AG09309 (cell line): ENCODE data around the gene CHPF.

ENCODE experiments used
- DNase-seq: peaks from one replicate; pipeline ENCODE4 v3.0.0-alpha.2; 2010; ENCODE audit warnings: low read depth
- H3K4me3 ChIP-seq: 2 replicates; pipeline ENCODE4 v1.5.1; 2011; ENCODE audit warnings: mild to moderate bottlenecking, low read depth, low read length, moderate library complexity; ENCODE audit not compliant: control insufficient read depth
- CTCF ChIP-seq: IDR thresholded peaks from 2 replicates; pipeline ENCODE4 v1.5.1; 2011; ENCODE audit warnings: mild to moderate bottlenecking, low read depth, low read length, inconsistent platforms; ENCODE audit not compliant: insufficient read depth, control insufficient read depth; ENCODE audit errors: missing control alignments

CHPF gene

GRCh38 chr2:219525533-219526232 is 17.9 kb downstream of the CHPF start:
- no peak for DNase-seq
- no peak overlapping the region for H3K4me3 ChIP-seq
- TF ChIP-seq CTCF, result no peak

DNA sequence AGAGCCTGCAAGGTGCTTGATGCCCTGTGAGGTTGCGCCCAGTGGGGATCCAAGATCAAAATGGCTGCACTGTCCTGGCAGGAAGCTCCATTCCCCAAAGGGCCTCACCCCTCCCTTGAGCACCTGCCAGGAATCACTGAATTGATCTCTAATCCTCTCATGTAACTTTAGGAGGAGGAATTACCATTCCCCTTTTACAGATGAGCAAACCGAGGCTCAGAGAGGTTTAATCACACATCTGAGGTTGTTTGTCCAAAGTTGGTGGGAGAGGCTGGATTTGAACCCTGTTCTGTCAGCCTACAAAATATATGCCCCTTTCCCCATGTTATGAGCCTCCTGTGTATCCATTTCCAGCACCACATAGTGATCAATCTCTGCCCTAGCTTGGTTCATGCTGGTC is 18.8 kb downstream of the CHPF start:
- DNase-seq, result no peak
- no peak overlapping the region for H3K4me3 ChIP-seq
- no peak for TF ChIP-seq CTCF

DNA sequence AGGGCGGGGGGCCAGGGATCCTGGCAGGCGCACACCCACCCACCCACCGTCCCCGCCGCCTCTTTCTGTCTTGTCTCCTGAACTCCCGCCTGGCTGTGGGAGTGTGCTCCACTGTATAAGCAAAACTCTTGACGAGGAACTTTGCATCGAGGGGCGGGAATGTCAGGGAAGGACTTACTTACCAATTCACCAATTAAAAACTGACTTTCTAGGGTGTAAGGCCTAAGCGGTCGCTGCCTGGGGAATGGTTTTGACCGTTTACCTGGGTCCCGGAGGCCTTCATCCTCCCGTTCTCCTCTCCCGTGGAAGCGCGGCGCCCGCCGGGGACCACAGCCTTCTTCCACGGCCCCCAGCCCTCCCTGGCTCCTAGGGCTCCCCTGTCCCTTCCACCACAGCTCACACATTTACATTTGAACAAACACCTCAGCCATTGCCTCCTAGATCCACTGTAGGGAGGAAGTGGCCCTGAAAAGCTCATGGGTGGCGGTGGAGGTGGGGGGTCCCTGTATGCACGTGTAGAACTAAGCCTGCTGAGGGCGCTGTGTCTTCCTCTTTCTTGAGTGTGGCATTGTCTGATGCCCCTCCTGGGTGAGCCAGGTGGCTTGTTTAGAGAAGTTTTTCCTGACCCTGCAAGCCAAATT is 20.5 kb downstream of the CHPF start:
- TF ChIP-seq CTCF, result no peak

GRCh38 chr2:219522111-219523030 is 21.2 kb downstream of the CHPF start:
- no peak for TF ChIP-seq CTCF
- no peak overlapping the region for H3K4me3 ChIP-seq
- peak; percentile 48 for DNase-seq

More for the DNA sequence above, 20.5 kb downstream of the CHPF start:
- no peak overlapping the region for H3K4me3 ChIP-seq
- DNase-seq, result no peak

- peak; percentile 87 for TF ChIP-seq CTCF
- H3K4me3 ChIP-seq, result no peak overlapping the region
- DNase-seq, result no peak
Observed at GRCh38 chr2:219521066-219521880, 22.3 kb downstream of the CHPF start.

GRCh38 chr2:219520079-219520478 is 23.5 kb downstream of the CHPF start:
- TF ChIP-seq CTCF, result no peak
- DNase-seq, result no peak
- no peak overlapping the region for H3K4me3 ChIP-seq
